ENCODE measurements around the gene BCAN. TPM values are rescaled to one million over a fixed set of nuclear protein-coding genes. Genes with fewer than 3 reads are reported as not detected.

The BCAN gene
- total and polyA plus RNA-seq, 2 of the 8 experiments (the other 6 are each of a cell fraction or from before 2014, with no cell fraction given): 4.5 to 24.0 TPM

DNA sequence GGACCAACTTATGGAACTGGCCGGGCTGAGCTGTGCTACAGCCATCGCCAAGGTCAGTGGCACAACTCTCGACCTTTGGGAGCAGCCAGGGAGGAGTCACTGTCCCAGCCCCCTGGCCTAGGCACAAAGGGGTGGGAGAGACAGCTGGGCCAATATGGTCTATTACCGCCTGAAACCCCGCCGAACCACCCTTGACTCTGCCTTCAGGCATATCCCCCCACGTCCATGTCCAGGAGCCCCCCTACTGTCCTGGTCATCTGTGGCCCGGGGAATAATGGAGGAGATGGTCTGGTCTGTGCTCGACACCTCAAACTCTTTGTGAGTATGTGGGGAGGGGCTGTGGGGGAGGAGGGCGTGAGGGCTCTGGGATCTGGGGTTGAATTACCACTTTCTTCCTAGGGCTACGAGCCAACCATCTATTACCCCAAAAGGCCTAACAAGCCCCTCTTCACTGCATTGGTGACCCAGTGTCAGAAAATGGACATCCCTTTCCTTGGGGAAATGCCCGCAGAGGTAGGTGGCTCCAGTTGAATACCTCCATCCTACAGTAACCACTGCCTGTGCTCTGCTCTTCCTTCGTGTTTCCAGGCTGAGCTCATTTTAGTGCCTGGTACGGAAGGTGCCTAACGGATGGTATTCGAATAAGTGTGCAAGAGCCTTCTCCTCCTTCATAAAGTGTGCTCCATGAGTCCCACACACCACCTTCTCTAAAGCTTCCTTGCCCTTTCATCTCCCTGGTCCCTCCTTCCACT is 49.6 kb upstream of the BCAN start:
- Histone ChIP-seq H3K79me2 (ENCODE audit: control insufficient read depth in 1 of 2, insufficient read depth in 2 of 2, low read length in 2 of 2) (no peaks in the 10 kb centered on the region), H3K36me3 (ENCODE audit: control insufficient read depth in 2 of 4, insufficient read depth in 4 of 4, low read length in 3 of 4) (peaks cover 11 to 42% (median 28%) of the 10 kb centered on the region in 4 experiments), H3K27ac (ENCODE audit: low read depth, low read length) (peak overlapping the region; percentile 26; the same call in 1 of the 2 replicates), H2AFZ (ENCODE audit: low read length) (no peak overlapping the region), H3K9me3 (ENCODE audit: insufficient read depth in 2 of 2, low read depth in 1 of 2, low read length in 1 of 2) (no peaks in the 10 kb centered on the region), H3K4me2 (ENCODE audit: insufficient read depth in 1 of 2, low read depth in 2 of 2, low read length in 2 of 2) (peak overlapping the region; percentile 68 to 90), H2BK120ac (replicated peaks; ENCODE audit: low read depth, low read length) (no peak overlapping the region), H3K27me3 (replicated peaks in 1 of 4; ENCODE audit: control insufficient read depth in 3 of 4, extremely low read depth in 1 of 4, insufficient read depth in 3 of 4, low read length in 3 of 4) (no peaks in the 10 kb centered on the region), H2BK15ac (ENCODE audit: low read length) (no peak overlapping the region), H3K23ac (ENCODE audit: insufficient read length) (no peak overlapping the region), H3K56ac (replicated peaks; ENCODE audit: insufficient read length, low read depth, low read length) (peak overlapping the region; percentile 92), H2AK5ac (ENCODE audit: low read depth, low read length) (no peak overlapping the region), H2BK20ac (ENCODE audit: low read length) (no peak overlapping the region), H3K4ac (replicated peaks; ENCODE audit: insufficient read length, low read depth, low read length) (peak overlapping the region; percentile 49), H3K18ac (ENCODE audit: extremely low read depth, low read length) (peak overlapping the region; percentile 83), H2BK5ac (ENCODE audit: low read depth, low read length) (peak overlapping the region; percentile 77; the same call in 1 of the 2 replicates), H4K8ac (ENCODE audit: extremely low read depth, insufficient read depth, low read length) (peak overlapping the region; percentile 79; the same call in 1 of the 2 replicates), H3K14ac (ENCODE audit: insufficient read length) (no peak overlapping the region), H4K91ac (replicated peaks; ENCODE audit: insufficient read length, low read length) (no peak overlapping the region), H3K79me1 (ENCODE audit: low read depth, low read length) (0 out of 2 replicates have a peak, but pooled peaks cover 2% of the 10 kb centered on the region), H3K9ac (replicated peaks in 1 of 4; ENCODE audit: extremely low read depth in 1 of 4, low read depth in 3 of 4, low read length in 3 of 4) (peak overlapping the region in 3 of 4 experiments; percentile 37 to 77 (median 75); a peak in 6 of 7 replicates), H4K5ac (ENCODE audit: insufficient read length, low read depth, low read length) (peak overlapping the region; percentile 13), H2BK12ac (ENCODE audit: low read depth, low read length) (no peak overlapping the region), H4K20me1 (replicated peaks in 1 of 2; ENCODE audit: control insufficient read depth in 1 of 2, insufficient read depth in 2 of 2, low read length in 2 of 2) (peaks cover 0 to 5% of the 10 kb centered on the region in 2 experiments), H3K23me2 (ENCODE audit: low read depth, low read length) (peaks cover 10% of the 10 kb centered on the region), H3K4me1 (replicated peaks in 1 of 4; ENCODE audit: control insufficient read depth in 3 of 4, insufficient read depth in 4 of 4, low read length in 3 of 4) (peaks cover 0 to 10% (median 2%) of the 10 kb centered on the region in 4 experiments; a peak in 4 of 7 replicates), H3K4me3 (ENCODE audit: extremely low read depth in 1 of 4, insufficient read depth in 2 of 4, low read depth in 3 of 4, low read length in 4 of 4) (peak overlapping the region; percentile 62 to 87 (median 81))
- CTCF ChIA-PET (ENCODE audit: partially characterized antibody): interaction anchor here (0.7 to 5.3 kb wide), 16 partner anchors 7 to 206 kb away, joined by 3 to 45 read pairs (median 6); partner anchors contain the start of genes GPATCH4, HAPLN2, MEF2D and TTC24
- FAIRE-seq (no peak), DNase-seq (ENCODE audit: low read depth in 1 of 2, low spot score in 2 of 2) (no peak)
- TF ChIP-seq SUZ12 (IDR thresholded peaks at IDR 0.05; ENCODE audit: low read length): no peak
- peak; percentile 4 for TF ChIP-seq KDM4A (IDR thresholded peaks at IDR 0.05; ENCODE audit: low read depth, low read length, severe bottlenecking)
- TF ChIP-seq POLR2AphosphoS5 (IDR thresholded peaks at IDR 0.05; ENCODE audit: low read depth, low read length): peak; percentile 62
- 0 out of 2 replicates have a peak, but pooled peaks have one; percentile 14 for TF ChIP-seq KDM1A (IDR thresholded peaks at IDR 0.05; ENCODE audit: borderline replicate concordance, low read length)
- no peak for TF ChIP-seq BCL11A (IDR thresholded peaks at IDR 0.05; ENCODE audit: low read depth in 2 of 2, low read length in 2 of 2)
- WGBS, 2 experiments (ENCODE audit: extremely low coverage in 1 of 2, insufficient coverage in 1 of 2, insufficient read length in 1 of 2, insufficient replicate concordance in 2 of 2, low coverage in 1 of 2, low lambda C conversion rate in 2 of 2, missing lambda C conversion rate in 1 of 2): 51% methylated on average over 16 of the region's 16 CpGs; no CpG with 5 or more reads in 1 of the 2 experiments
- POLR2A ChIA-PET (ENCODE audit: partially characterized antibody): interaction anchor here (0.5 to 5.1 kb wide), 27 partner anchors 10 to 557 kb away, joined by 3 to 66 read pairs (median 5); partner anchors contain the start of genes CRABP2, GPATCH4, HAPLN2 and MEF2D

Measured in H1 (cell line).